ENCODE measurements around the gene SYNDIG1.

- TF ChIP-seq EZH2 (IDR thresholded peaks at IDR 0.05; ENCODE audit: low read length, unreplicated experiment): no peak
- TF ChIP-seq, protein P1, sequence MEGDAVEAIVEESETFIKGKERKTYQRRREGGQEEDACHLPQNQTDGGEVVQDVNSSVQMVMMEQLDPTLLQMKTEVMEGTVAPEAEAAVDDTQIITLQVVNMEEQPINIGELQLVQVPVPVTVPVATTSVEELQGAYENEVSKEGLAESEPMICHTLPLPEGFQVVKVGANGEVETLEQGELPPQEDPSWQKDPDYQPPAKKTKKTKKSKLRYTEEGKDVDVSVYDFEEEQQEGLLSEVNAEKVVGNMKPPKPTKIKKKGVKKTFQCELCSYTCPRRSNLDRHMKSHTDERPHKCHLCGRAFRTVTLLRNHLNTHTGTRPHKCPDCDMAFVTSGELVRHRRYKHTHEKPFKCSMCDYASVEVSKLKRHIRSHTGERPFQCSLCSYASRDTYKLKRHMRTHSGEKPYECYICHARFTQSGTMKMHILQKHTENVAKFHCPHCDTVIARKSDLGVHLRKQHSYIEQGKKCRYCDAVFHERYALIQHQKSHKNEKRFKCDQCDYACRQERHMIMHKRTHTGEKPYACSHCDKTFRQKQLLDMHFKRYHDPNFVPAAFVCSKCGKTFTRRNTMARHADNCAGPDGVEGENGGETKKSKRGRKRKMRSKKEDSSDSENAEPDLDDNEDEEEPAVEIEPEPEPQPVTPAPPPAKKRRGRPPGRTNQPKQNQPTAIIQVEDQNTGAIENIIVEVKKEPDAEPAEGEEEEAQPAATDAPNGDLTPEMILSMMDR (conservative IDR thresholded peaks at IDR 0.05; ENCODE audit: low read depth, low read length): no peak
These were observed 45.8 kb upstream of the SYNDIG1 start for GRCh38 chr20:24423390-24424313.

All from PC-3 (cell line).